ENCODE data around the gene RPL31. TPM values are rescaled to one million over a fixed set of nuclear protein-coding genes. Genes with fewer than 3 reads are reported as not detected.

RPL31 gene
- total RNA-seq, 1 experiment from 2014 or later, result 1,893 TPM

GRCh38 chr2:100965596-100965995 is 36.5 kb upstream of the RPL31 start:
- no peak overlapping the region for H3K27ac ChIP-seq (ENCODE audit: insufficient read length, low read depth, low read length)
- no peaks in the 10 kb centered on the region for H3K27me3 ChIP-seq (ENCODE audit: insufficient read depth, low read length)
- Mint-ChIP-seq H3K27ac (no peak overlapping the region), H3K27me3 (ENCODE audit: low read depth) (no peaks in the 10 kb centered on the region; the same call in 1 of the 2 replicates), H3K4me1 (peaks cover 7 to 9% of the 10 kb centered on the region in 2 experiments; a peak in 3 of 4 replicates), H3K4me3 (no peak overlapping the region), H3K36me3 (ENCODE audit: insufficient read depth in 1 of 3, low read depth in 3 of 3) (no peaks in the 10 kb centered on the region), H3K9me3 (no peaks in the 10 kb centered on the region)
- no peaks in the 10 kb centered on the region for H3K23me2 ChIP-seq (ENCODE audit: insufficient read length, low read depth, low read length, poor library complexity, severe bottlenecking)
- H2BK20ac ChIP-seq (ENCODE audit: low read depth, low read length, poor library complexity, severe bottlenecking), result no peak overlapping the region
- no peak overlapping the region for H4K91ac ChIP-seq (ENCODE audit: insufficient read length, low read depth, low read length)
- TF ChIP-seq CTCF (conservative IDR thresholded peaks at IDR 0.05), result no peak
- no peaks in the 10 kb centered on the region for H3K79me2 ChIP-seq (ENCODE audit: insufficient read depth, low read length)
- H2BK120ac ChIP-seq (ENCODE audit: low read depth, low read length, poor library complexity, severe bottlenecking), result no peak overlapping the region
- no peak overlapping the region for H3K4ac ChIP-seq (ENCODE audit: low read depth, low read length)
- H2BK15ac ChIP-seq (ENCODE audit: low read depth, low read length), result no peak overlapping the region
- H3K4me1 ChIP-seq (ENCODE audit: insufficient read depth, low read length), result no peaks in the 10 kb centered on the region
- no peak overlapping the region for H4K8ac ChIP-seq (replicated peaks; ENCODE audit: insufficient read length, low read depth, low read length)
- no peak overlapping the region; the same call in 1 of the 2 replicates for H3K14ac ChIP-seq (ENCODE audit: insufficient read depth, low read length)
- DNase-seq, result no peak
- no peak overlapping the region for H3K18ac ChIP-seq (ENCODE audit: insufficient read length, low read depth, low read length)
- no peak overlapping the region for H3K56ac ChIP-seq (ENCODE audit: insufficient read length, low read depth, low read length)
- H3K4me2 ChIP-seq (ENCODE audit: insufficient read depth, insufficient read length, low read length), result no peak overlapping the region
- no peak overlapping the region for H3T11ph ChIP-seq (ENCODE audit: low read length)
- WGBS (ENCODE audit: extremely low coverage, insufficient read length, low lambda C conversion rate), result no CpG with 5 or more reads among the region's 5 CpGs
- no peaks in the 10 kb centered on the region for H3K79me1 ChIP-seq (ENCODE audit: insufficient read depth, low read depth, low read length, poor library complexity, severe bottlenecking)
- H2AFZ ChIP-seq (ENCODE audit: low read length), result no peak overlapping the region
- no peak overlapping the region for H3K23ac ChIP-seq (ENCODE audit: insufficient read length, low read depth, low read length)
- no peak overlapping the region for H2AK5ac ChIP-seq (ENCODE audit: insufficient read length, low read length)
- no peak overlapping the region for H4K5ac ChIP-seq (ENCODE audit: insufficient read length, low read depth, low read length)
- H4K20me1 ChIP-seq (ENCODE audit: control insufficient read depth, insufficient read depth, insufficient read length), result no peaks in the 10 kb centered on the region
- no peak overlapping the region for H2BK12ac ChIP-seq (ENCODE audit: insufficient read length, low read depth, low read length)
- no peaks in the 10 kb centered on the region for H3K9me3 ChIP-seq (ENCODE audit: control insufficient read depth, low read depth, low read length)
- H2BK5ac ChIP-seq (ENCODE audit: insufficient read length, low read length), result no peak overlapping the region
- no peak overlapping the region for H3K9ac ChIP-seq (ENCODE audit: extremely low read depth, insufficient read length, low read length)
